ENCODE data around the gene BUD23.
"Not testable (repeated sequence)": the region's sequence is repeated elsewhere in the genome, so short reads cannot be mapped to it uniquely, and the experiment has no call there.

The BUD23 gene, protein sequence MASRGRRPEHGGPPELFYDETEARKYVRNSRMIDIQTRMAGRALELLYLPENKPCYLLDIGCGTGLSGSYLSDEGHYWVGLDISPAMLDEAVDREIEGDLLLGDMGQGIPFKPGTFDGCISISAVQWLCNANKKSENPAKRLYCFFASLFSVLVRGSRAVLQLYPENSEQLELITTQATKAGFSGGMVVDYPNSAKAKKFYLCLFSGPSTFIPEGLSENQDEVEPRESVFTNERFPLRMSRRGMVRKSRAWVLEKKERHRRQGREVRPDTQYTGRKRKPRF

GRCh38 chr7:73683056-73683787, at the start of gene BUD23, which contains the start of gene DNAJC30:
Gene BUD23, plus strand, starts transcription at chr7:73683597. Its CDS starts 29 bp downstream, at chr7:73683626.
Gene DNAJC30, minus strand, starts transcription at chr7:73683453. Its CDS starts 30 bp downstream, at chr7:73683423.
- DNase-seq, result peak; percentile 97

DNA sequence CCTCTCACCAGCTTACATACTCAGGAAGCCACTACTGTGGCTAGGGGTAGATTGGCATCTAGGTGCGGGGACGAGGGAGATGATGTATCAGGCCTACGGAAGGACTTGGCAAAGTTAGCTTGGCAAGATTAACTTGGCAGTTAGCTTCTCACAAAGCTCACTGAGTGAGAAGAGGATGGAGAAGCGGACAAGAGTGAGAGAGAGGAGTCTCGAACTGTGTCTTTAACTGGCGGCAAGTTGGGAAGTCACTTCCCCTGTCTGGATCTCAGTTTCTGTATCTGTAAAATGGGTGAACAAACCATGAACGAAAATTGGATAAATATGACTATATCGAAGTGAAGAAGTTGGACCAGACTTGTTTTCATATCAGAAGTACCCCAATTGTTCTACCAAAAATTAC, 49.6 kb upstream of the BUD23 start:
- DNase-seq, result no peak

- DNase-seq, result no peak
Observed at GRCh38 chr7:73635428-73636200, 47.8 kb upstream of the BUD23 start.

GRCh38 chr7:73638911-73639310, 44.5 kb upstream of the BUD23 start:
- no peak for DNase-seq

DNA sequence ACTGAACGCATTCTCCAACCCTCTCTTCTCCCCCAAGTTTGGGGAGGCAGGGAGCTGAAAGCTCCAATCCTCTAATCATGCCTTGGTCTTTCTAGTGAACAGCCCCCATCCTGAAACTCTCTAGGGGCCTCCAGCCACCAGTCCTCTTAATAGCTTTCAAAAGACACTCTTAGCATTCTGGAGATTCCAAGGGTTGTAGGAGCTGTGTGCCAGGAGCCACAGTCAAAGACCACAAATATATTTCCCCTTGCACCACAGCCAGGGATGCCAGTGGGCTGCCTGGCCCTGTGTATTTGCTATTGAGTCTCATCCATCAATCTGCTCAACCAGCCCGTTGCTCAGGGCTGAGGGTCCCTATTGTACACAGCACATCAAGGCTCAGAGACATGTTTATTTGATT, 40.6 kb upstream of the BUD23 start:
- DNase-seq, result no peak

DNA sequence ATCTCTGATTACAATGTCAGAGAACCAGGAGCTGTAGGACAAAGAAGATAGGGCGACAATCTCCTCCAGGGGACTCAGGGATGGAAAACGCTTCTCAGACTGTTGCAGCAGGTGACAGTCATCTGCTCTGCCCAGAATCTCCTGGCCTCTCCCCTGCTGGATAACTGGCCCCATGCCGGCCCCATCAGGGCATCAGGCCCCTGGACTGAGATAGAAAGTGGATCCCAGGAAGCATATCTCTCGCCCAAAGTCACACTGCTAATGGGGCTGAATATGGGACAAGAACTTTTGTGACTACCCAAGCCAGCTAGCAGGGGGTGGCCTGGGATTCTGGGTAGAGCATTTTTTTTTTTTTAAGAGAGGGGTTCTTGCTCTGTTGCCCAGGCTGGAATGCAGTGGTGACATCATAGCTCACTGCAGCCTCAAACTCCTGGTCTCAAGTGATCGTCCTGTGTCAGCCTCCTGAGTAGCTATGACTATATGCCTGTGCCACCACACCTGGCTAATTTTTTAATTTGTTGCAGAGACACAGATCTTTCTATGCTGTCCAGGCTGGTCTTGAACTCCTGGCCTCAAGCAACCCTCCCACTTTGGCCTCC, 38.6 kb upstream of the BUD23 start:
- no peak for DNase-seq

- DNase-seq, result no peak
Observed at GRCh38 chr7:73645643-73646174, 37.7 kb upstream of the BUD23 start.

DNA sequence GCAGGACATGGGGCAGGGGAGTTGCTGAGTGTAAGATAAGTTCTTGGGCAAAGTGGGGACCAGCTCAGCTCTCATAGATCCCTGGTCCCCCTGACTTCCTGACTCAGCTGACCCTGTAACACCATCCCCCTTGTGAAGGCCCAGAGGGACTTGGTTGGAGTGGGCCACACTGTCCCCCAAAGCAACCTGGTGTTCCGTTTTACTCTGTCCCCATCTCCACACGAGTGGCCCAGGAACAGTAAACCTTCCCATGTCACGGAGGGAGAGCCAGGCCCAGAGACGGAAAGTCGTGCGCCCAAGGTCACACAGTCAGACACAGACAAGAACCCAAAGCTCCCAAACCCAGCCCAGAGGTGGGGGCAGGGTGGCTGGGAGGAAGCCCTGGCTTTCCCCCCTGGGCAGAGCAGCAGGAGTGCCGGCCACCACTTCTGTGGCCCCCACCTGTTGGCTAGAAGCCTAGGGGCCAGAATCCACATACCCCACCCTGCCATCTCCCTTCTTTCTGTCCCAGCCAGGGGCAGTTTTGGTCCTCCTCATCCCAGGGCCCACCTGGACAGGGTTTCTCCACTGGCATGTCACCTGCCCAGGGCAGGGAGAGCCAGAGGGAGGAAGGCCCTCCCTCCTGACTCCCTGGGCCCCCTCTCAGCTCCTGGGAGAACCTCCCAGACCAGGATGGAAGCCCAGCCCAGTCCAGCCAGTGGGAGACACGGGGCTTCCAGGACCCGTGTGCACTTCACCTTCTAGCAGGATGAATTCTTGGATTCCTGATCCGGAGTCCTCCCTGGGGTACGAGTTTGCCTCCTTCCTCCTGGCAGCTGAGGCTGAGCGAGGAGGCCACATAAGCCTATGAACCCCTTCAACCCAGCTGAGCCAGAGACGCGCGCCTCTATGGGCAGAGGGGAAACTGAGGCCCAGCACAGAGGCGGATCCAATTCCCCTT, 36.3 kb upstream of the BUD23 start:
- no peak for DNase-seq

GRCh38 chr7:73647725-73648592, 35.4 kb upstream of the BUD23 start:
- peak; percentile 27 for DNase-seq

GRCh38 chr7:73648593-73649332, 34.6 kb upstream of the BUD23 start:
- DNase-seq, result no peak

- DNase-seq, result no peak
Observed at GRCh38 chr7:73649576-73649975, 33.8 kb upstream of the BUD23 start.

GRCh38 chr7:73650524-73650923, 32.9 kb upstream of the BUD23 start:
- no peak for DNase-seq

GRCh38 chr7:73652541-73652949, 30.9 kb upstream of the BUD23 start:
- DNase-seq, result no peak

DNA sequence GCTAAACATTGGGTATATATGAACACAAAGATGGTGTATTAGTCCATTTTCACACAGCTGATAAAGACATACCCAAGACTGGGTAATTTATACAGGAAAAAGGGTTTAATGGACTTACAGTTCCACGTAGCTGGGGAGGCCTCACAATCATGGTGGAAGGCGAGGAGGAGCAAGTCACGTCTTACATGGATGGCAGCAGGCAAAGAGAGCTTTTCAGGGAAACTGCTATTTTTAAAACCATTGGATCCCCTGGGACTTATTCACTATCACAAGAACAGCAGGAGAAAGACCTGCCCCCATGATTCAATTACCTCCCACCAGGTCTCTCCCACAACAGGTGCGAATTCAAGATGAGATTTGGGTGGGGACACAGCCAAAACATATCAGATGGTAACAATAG, 28.1 kb upstream of the BUD23 start:
- DNase-seq, result not testable (repeated sequence)

GRCh38 chr7:73659983-73660382, 23.4 kb upstream of the BUD23 start:
- no peak for DNase-seq

GRCh38 chr7:73660594-73660993, 22.8 kb upstream of the BUD23 start:
- not testable (repeated sequence) for DNase-seq

GRCh38 chr7:73663033-73663432, 20.4 kb upstream of the BUD23 start:
- no peak for DNase-seq

DNA sequence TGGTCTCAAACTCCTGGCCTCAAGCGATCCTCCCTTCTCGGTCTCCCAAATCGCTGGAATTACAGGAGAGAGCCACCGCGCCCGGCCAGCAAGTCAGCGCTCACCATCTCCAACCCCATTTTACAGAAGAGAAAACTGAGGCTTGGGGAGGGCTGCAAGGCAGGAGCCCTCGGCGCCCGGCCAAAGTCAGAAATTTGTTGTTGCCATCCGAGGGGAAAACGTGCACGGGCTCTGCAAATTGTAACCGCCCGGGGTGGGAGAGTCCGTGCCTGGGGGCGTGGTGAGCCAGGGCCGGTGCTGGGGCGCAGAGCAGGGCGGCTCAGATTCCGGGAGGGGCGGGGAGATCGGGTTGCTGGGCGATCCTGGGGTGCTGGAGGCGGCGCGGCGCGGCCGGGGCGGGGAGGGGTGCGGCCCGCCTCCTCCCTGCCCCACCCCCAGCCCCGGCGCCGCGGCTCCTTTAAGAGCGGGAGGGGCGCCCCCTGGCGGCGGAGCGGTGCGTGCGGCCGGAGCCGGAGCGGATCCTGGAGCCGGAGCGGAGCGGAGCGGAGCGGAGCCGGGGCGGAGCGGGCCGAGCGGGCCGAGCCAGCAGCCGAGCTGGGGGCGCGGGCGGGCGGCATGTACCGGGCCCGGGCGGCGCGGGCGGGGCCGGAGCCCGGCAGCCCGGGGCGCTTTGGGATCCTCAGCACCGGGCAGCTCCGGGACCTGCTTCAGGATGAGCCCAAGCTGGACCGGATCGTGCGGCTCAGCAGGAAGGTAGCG, 15.9 kb upstream of the BUD23 start, which contains the start of gene VPS37D:
Gene VPS37D (plus strand): TSS at position 488 of the 759 bp plus-strand sequence. CDS start 128 bp downstream, at position 616.
- DNase-seq, result peak; percentile 94
